ENCODE data around the gene PRG2. TPM values are rescaled to one million over a fixed set of nuclear protein-coding genes. Genes with fewer than 3 reads are reported as not detected.
"Not testable (repeated sequence)": the region's sequence is repeated elsewhere in the genome, so short reads cannot be mapped to it uniquely, and the experiment has no call there.

The PRG2 gene
- total RNA-seq, 1 donor = not detected

- TF ChIP-seq CTCF (IDR thresholded peaks at IDR 0.05; ENCODE audit: insufficient read depth, low read length) = no peak
- no peak overlapping the region for H3K4me3 ChIP-seq (ENCODE audit: low read depth, low read length)
- no peak for DNase-seq (ENCODE audit: low read depth)
Measured at GRCh38 chr11:57343825-57344224, 46.6 kb downstream of the PRG2 start.

- no peak for TF ChIP-seq CTCF (IDR thresholded peaks at IDR 0.05; ENCODE audit: insufficient read depth, low read length)
- DNase-seq (ENCODE audit: low read depth) = no peak
- no peak overlapping the region for H3K4me3 ChIP-seq (ENCODE audit: low read depth, low read length)
Measured at GRCh38 chr11:57342702-57343101, 47.7 kb downstream of the PRG2 start.

DNA sequence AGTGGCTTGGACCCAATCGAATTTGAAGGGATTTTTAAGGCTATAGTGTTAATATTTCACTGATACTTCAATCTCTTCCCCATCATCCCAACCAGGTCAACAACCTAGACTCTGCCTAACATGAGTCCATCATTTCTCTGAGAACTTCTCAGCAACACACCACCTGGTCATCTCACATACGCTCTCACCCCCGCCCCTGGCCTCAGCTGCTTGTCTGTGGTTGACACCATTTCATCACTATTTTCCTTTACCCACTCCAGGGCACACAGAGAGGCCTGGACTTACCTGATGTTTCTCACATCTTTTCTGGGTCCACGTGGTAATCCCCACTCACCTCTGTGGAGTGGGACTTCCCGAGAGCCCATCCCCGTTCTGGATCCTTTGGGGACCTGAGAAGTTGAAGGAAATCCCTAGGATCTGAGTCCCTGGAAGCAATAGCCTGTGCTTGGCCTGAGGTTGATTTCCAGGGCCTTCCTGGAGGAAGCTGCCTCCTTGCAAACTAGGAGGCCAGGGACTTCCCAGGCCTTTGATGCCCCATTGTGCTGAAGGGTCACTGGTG is 49.1 kb downstream of the PRG2 start:
- H3K4me3 ChIP-seq (ENCODE audit: low read depth, low read length) = no peak overlapping the region
- DNase-seq (ENCODE audit: low read depth) = no peak
- no peak for TF ChIP-seq CTCF (IDR thresholded peaks at IDR 0.05; ENCODE audit: insufficient read depth, low read length)

DNA sequence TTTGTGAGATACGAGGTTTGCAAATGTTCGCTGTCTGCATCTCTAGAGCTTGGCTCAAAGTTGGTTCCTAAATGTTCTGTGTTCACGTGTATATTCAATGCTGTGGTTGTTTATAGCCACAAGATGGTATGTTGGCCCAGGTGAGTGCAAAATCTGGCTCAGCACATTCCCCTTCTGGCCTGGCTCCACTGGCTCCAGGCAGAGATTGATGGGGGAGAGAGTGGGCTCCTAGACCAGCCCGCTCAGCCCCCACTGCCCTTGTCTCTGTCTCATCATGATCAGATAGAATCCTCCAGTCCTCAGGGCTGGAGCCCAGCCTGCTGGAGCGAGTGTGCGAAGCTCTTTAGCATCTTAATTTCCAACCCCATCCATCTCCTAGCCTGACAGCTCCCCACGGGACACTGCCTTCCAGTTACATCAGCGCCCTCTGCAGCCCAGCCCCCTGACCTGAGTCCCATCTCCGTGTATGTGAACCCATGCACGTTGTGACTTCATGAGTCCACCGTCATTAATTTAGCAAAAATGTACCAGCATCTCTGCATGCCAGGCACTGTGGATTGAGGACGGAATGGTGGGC is 50.3 kb downstream of the PRG2 start:
- no peak for DNase-seq (ENCODE audit: low read depth)
- no peak for TF ChIP-seq CTCF (IDR thresholded peaks at IDR 0.05; ENCODE audit: insufficient read depth, low read length)
- H3K4me3 ChIP-seq (ENCODE audit: low read depth, low read length) = no peak overlapping the region

DNA sequence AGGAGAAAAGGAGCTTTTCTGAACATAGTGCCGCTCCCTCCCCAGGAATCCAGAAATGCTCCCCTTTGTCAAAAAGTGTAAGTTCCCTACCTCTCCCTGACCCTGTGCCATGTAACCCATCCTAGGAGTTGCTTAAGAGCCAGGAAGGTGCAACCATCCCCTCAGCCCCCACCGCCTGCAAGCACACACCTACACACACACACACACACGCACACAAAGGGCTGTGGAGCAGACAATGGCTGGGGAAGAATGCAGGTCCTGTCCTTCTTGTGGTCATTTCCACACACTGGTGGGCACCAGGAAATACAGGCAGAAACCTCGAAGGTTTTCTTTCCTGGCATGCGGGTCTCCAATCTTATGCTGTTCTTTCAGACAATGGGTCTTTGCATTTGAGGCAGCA is 51.1 kb downstream of the PRG2 start:
- no peak overlapping the region for H3K4me3 ChIP-seq (ENCODE audit: low read depth, low read length)
- TF ChIP-seq CTCF (IDR thresholded peaks at IDR 0.05; ENCODE audit: insufficient read depth, low read length) = no peak
- DNase-seq (ENCODE audit: low read depth) = no peak

DNA sequence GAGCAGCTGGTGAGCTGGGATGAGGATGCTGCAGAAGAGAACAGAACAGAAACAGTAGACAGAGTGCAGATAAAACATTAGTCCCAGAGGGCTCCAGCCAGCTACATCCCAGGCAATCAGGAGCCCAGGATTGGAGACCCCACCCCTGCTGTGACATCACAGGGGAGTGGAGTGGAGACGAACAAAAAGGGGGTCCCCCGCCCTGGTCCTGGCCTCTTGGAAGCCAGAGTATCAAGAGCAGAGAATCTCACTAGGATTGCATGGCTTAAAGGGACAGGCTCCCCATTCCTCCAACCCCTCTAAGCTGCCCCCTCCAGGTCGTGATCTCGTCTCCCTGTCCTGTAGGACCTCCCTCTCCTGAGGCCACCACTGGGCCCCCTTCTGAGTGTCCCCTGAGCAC is 52.3 kb downstream of the PRG2 start, which contains the start of gene P2RX3:
Gene P2RX3, plus strand, starts transcription at position 211 of the 400 bp plus-strand sequence. CDS start 199 bp downstream, outside the sequence.
- TF ChIP-seq CTCF (IDR thresholded peaks at IDR 0.05; ENCODE audit: insufficient read depth, low read length) = no peak
- no peak for DNase-seq (ENCODE audit: low read depth)
- H3K4me3 ChIP-seq (ENCODE audit: low read depth, low read length) = no peak within 1 kb of the TSS

GRCh38 chr11:57336856-57337255 is 53.6 kb downstream of the PRG2 start:
- not testable (repeated sequence) for H3K4me3 ChIP-seq (ENCODE audit: low read depth, low read length); DNase-seq (ENCODE audit: low read depth)

Other genes starting within 250 kb of the PRG2 start
- gene LRRC55, start 208.7 kb downstream of the PRG2 start, total RNA-seq (ENCODE audit: low replicate concordance) = not detected in 2 replicates
- gene APLNR, start 153.4 kb downstream of the PRG2 start, total RNA-seq (ENCODE audit: low replicate concordance) = not detected in 2 replicates
- 70.0 and 108 TPM in 2 replicates for gene TNKS1BP1, start 65.7 kb downstream of the PRG2 start, total RNA-seq (ENCODE audit: low replicate concordance)
- 60.7 and 83.2 TPM in 2 replicates for gene SSRP1, start 54.8 kb downstream of the PRG2 start, total RNA-seq (ENCODE audit: low replicate concordance)
- not detected in 2 replicates for gene P2RX3, start 52.3 kb downstream of the PRG2 start, total RNA-seq (ENCODE audit: low replicate concordance)
- gene PRG3, start 9.5 kb downstream of the PRG2 start, total RNA-seq (ENCODE audit: low replicate concordance) = not detected in 2 replicates
- gene SLC43A3, start 36.5 kb upstream of the PRG2 start, total RNA-seq (ENCODE audit: low replicate concordance) = 44.3 and 74.3 TPM in 2 replicates
- gene RTN4RL2, start 69.9 kb upstream of the PRG2 start, total RNA-seq (ENCODE audit: low replicate concordance) = 0.09 and 0.90 TPM in 2 replicates
- 11.4 and 15.3 TPM in 2 replicates for gene SLC43A1, start 125.1 kb upstream of the PRG2 start, total RNA-seq (ENCODE audit: low replicate concordance)
- 32.1 and 77.5 TPM in 2 replicates for gene TIMM10, start 140.1 kb upstream of the PRG2 start, total RNA-seq (ENCODE audit: low replicate concordance)
- gene SMTNL1, start 146.9 kb upstream of the PRG2 start, total RNA-seq (ENCODE audit: low replicate concordance) = not detected in 2 replicates
- 30.6 and 41.1 TPM in 2 replicates for gene UBE2L6, start 177.0 kb upstream of the PRG2 start, total RNA-seq (ENCODE audit: low replicate concordance)
- gene SERPING1, start 207.0 kb upstream of the PRG2 start, total RNA-seq (ENCODE audit: low replicate concordance) = 64.9 and 77.0 TPM in 2 replicates

Data from fibroblast of the aortic adventitia (primary cell).